Measurements from ENCODE around the gene SCAMP1. TPM values are rescaled to one million over a fixed set of nuclear protein-coding genes. Genes with fewer than 3 reads are reported as not detected.
A peak's percentile ranks its signal among the peaks of the same experiment; 100 is the strongest.

SCAMP1 gene
- polyA plus RNA-seq, 1 of the 3 experiments (the other 2 are of a cell fraction), result 11.5 TPM

DNA sequence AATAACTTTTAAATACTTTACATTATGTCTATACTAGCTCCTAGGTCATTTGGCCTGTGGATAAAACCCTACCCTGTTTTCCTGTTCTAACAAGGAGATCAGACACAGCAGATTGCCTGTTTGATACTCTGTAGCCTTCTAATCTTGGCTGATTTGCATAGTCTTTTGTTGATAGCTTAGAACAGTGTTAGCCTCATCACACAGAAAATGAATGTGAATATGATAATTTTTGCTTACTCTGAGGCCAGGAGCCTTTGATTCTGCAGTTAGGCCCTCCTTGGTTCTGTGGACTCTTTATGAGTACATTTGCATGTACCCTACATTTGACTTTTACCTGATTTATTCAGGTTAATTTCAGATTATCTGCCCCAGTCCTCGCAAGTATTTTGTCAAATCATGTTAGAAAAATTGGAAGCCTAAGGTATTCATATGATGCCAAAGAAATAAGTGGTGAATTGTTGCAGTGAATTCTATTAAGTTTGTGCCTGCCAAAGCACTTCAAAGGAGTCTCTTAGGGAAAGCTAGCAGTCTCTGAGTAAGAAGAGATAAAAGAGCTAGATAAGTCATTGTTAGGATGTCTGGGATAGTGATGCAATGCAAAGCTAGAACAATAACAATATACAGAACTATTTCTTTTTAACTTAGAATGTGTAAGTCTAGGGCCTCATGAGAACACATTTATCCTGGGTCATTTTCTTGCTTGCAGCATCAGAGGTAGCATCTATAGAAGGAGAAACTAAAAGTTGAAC lies 56.4 kb downstream of the SCAMP1 start:
- POLR2A ChIA-PET, result no interaction called here
- peaks cover 47 to 51% of the 10 kb centered on the region in 2 experiments for H3K36me3 ChIP-seq (replicated peaks in 1 of 2; ENCODE audit: control insufficient read depth in 1 of 2, insufficient read depth in 2 of 2, low read length in 1 of 2)
- peaks cover 0 to 8% of the 10 kb centered on the region in 2 experiments; a peak in 1 of 4 replicates for H3K4me1 ChIP-seq (ENCODE audit: control insufficient read depth in 1 of 2, insufficient read depth in 2 of 2, low read depth in 1 of 2, low read length in 1 of 2)
- H3K9me3 ChIP-seq, result no peaks in the 10 kb centered on the region
- no peaks in the 10 kb centered on the region for H3K27me3 ChIP-seq (ENCODE audit: insufficient read depth)
- peaks cover 11% of the 10 kb centered on the region for H3F3A ChIP-seq (replicated peaks; ENCODE audit: insufficient read depth)
- H3K9ac ChIP-seq, result no peak overlapping the region
- no peaks in the 10 kb centered on the region for H3K9me2 ChIP-seq
- DNase-seq, result no peak
- CTCF ChIA-PET, result no interaction called here
- WGBS (ENCODE audit: low lambda C conversion rate), result 43% methylated on average over 1 of the region's 1 CpG
- H3K27ac ChIP-seq (ENCODE audit: low read depth in 2 of 2, low read length in 1 of 2), result peak overlapping the region in 1 of 2 experiments; percentile 31; a peak in 1 of 4 replicates
- no peak overlapping the region for H3K4me2 ChIP-seq
- H4K20me1 ChIP-seq (ENCODE audit: insufficient read depth), result no peaks in the 10 kb centered on the region
- no peak overlapping the region for H2AFZ ChIP-seq (ENCODE audit: low read depth)
- peaks cover 28% of the 10 kb centered on the region; the same call in 1 of the 2 replicates for H3K79me2 ChIP-seq (ENCODE audit: insufficient read depth)
- TF ChIP-seq JUND (IDR thresholded peaks at IDR 0.05) (0 out of 2 replicates have a peak, but pooled peaks have one; percentile 8), NFIC (IDR thresholded peaks at IDR 0.05; ENCODE audit: borderline replicate concordance) (0 out of 2 replicates have a peak, but pooled peaks have one; percentile 24), GATA2 (CRISPR knock-in tag; IDR thresholded peaks at IDR 0.05) (no peak)
- no peak overlapping the region for H3K4me3 ChIP-seq (ENCODE audit: low read depth in 2 of 2, low read length in 1 of 2)

DNA sequence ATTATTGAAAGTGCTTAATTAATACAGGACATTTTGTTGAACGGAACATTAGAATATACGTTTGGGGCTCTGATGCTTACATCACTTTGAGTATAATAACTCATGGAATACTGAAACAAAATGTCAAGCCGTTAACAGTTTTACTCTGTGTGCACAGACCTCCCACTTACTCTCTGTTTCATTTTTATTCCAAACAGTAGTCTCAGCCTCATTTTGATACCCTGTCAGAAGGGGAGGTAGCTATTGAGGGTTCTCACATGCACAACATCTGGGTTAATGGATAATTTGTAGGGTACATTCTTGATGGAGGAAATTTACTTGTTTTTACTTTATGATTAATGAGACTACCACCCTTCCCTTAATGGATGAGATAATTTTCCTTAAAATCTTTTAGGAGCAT lies 59.0 kb downstream of the SCAMP1 start:
- no peaks in the 10 kb centered on the region for H3K9me2 ChIP-seq
- peaks cover 0 to 8% of the 10 kb centered on the region in 2 experiments; a peak in 1 of 4 replicates for H3K4me1 ChIP-seq (ENCODE audit: control insufficient read depth in 1 of 2, insufficient read depth in 2 of 2, low read depth in 1 of 2, low read length in 1 of 2)
- H3K79me2 ChIP-seq (ENCODE audit: insufficient read depth), result 0 out of 2 replicates have a peak, but pooled peaks cover 7% of the 10 kb centered on the region
- H4K20me1 ChIP-seq (ENCODE audit: insufficient read depth), result no peaks in the 10 kb centered on the region
- peaks cover 11% of the 10 kb centered on the region for H3F3A ChIP-seq (replicated peaks; ENCODE audit: insufficient read depth)
- no peak overlapping the region for H3K27ac ChIP-seq (ENCODE audit: low read depth in 2 of 2, low read length in 1 of 2)
- H2AFZ ChIP-seq (ENCODE audit: low read depth), result no peak overlapping the region
- H3K36me3 ChIP-seq (replicated peaks in 1 of 2; ENCODE audit: control insufficient read depth in 1 of 2, insufficient read depth in 2 of 2, low read length in 1 of 2), result peaks cover 57 to 60% of the 10 kb centered on the region in 2 experiments
- CTCF ChIA-PET, result interaction anchor here (0.9 kb wide), 2 partner anchors 38 to 124 kb away, joined by 3 read pairs; no protein-coding TSS in a partner anchor
- no peak overlapping the region for H3K4me2 ChIP-seq
- no peak overlapping the region for H3K9ac ChIP-seq
- no peaks in the 10 kb centered on the region for H3K9me3 ChIP-seq
- H3K4me3 ChIP-seq (ENCODE audit: low read depth in 2 of 2, low read length in 1 of 2), result no peak overlapping the region
- WGBS (ENCODE audit: low lambda C conversion rate), result 84% methylated on average over 3 of the region's 3 CpGs
- DNase-seq, result no peak
- POLR2A ChIA-PET, result no interaction called here
- TF ChIP-seq GATA2 (CRISPR knock-in tag; IDR thresholded peaks at IDR 0.05), result no peak
- TF ChIP-seq ELF1 (IDR thresholded peaks at IDR 0.05), result no peak
- TF ChIP-seq, protein P1, sequence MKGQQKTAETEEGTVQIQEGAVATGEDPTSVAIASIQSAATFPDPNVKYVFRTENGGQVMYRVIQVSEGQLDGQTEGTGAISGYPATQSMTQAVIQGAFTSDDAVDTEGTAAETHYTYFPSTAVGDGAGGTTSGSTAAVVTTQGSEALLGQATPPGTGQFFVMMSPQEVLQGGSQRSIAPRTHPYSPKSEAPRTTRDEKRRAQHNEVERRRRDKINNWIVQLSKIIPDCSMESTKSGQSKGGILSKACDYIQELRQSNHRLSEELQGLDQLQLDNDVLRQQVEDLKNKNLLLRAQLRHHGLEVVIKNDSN (IDR thresholded peaks at IDR 0.05; ENCODE audit: borderline replicate concordance, low read depth), result no peak
- TF ChIP-seq RFX5 (IDR thresholded peaks at IDR 0.05; ENCODE audit: low read length), result no peak
- TF ChIP-seq, protein P2, sequence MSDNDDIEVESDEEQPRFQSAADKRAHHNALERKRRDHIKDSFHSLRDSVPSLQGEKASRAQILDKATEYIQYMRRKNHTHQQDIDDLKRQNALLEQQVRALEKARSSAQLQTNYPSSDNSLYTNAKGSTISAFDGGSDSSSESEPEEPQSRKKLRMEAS (IDR thresholded peaks at IDR 0.05; ENCODE audit: low read depth), result no peak
- no peak for TF ChIP-seq FOXM1 (IDR thresholded peaks at IDR 0.05; ENCODE audit: low read depth)
- TF ChIP-seq EZH2phosphoT487 (IDR thresholded peaks at IDR 0.05; ENCODE audit: borderline replicate concordance, low read depth), result no peak
- TF ChIP-seq RCOR1 (IDR thresholded peaks at IDR 0.05; ENCODE audit: low read length), result no peak
- no peaks in the 10 kb centered on the region for H3K27me3 ChIP-seq (ENCODE audit: insufficient read depth)

DNA sequence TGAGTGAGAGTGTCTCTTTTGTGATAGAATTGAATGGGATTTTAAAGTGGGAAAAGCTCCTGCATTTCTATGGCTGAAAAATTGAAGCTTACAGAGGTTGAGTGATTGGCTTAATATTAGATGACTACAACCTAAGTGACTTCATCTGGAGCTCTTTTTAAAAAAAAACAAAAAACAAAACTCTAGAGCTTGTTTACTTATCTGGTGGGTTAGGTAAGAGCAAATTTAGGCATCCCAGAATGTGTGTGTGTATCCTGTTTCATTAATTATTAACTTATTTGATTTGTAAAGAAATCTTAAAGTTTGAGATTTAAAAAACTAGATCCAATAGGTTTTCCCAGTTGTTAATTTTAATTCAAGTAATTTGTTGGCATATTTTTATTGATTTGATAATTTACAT lies 60.1 kb downstream of the SCAMP1 start:
- H3F3A ChIP-seq (replicated peaks; ENCODE audit: insufficient read depth), result peaks cover 11% of the 10 kb centered on the region
- DNase-seq, result no peak
- no peak overlapping the region for H3K9ac ChIP-seq
- peaks cover 62% of the 10 kb centered on the region in 2 experiments for H3K36me3 ChIP-seq (replicated peaks in 1 of 2; ENCODE audit: control insufficient read depth in 1 of 2, insufficient read depth in 2 of 2, low read length in 1 of 2)
- no peak overlapping the region for H3K4me3 ChIP-seq (ENCODE audit: low read depth in 2 of 2, low read length in 1 of 2)
- CTCF ChIA-PET, result interaction anchor here (0.6 kb wide), 1 partner anchor 117 kb away, joined by 3 read pairs; no protein-coding TSS in a partner anchor
- no peak overlapping the region for H2AFZ ChIP-seq (ENCODE audit: low read depth)
- no peaks in the 10 kb centered on the region for H4K20me1 ChIP-seq (ENCODE audit: insufficient read depth)
- no peaks in the 10 kb centered on the region for H3K9me3 ChIP-seq
- H3K27me3 ChIP-seq (ENCODE audit: insufficient read depth), result no peaks in the 10 kb centered on the region
- TF ChIP-seq TAF1 (IDR thresholded peaks at IDR 0.05; ENCODE audit: borderline replicate concordance, low read depth, low read length), result no peak
- no peak for TF ChIP-seq JUND (IDR thresholded peaks at IDR 0.05)
- no peak for TF ChIP-seq GABPA (IDR thresholded peaks at IDR 0.05; ENCODE audit: low read depth)
- H3K9me2 ChIP-seq, result no peaks in the 10 kb centered on the region
- POLR2A ChIA-PET, result no interaction called here
- peaks cover 0 to 8% of the 10 kb centered on the region in 2 experiments; a peak in 1 of 4 replicates for H3K4me1 ChIP-seq (ENCODE audit: control insufficient read depth in 1 of 2, insufficient read depth in 2 of 2, low read depth in 1 of 2, low read length in 1 of 2)
- no peaks in the 10 kb centered on the region for H3K79me2 ChIP-seq (ENCODE audit: insufficient read depth)
- no peak overlapping the region for H3K27ac ChIP-seq (ENCODE audit: low read depth in 2 of 2, low read length in 1 of 2)
- H3K4me2 ChIP-seq, result no peak overlapping the region
